Measurements from ENCODE around the gene SLC38A11. TPM values are rescaled to one million over a fixed set of nuclear protein-coding genes. Genes with fewer than 3 reads are reported as not detected.
A peak's percentile ranks its signal among the peaks of the same experiment; 100 is the strongest.

The SLC38A11 gene
- total and polyA plus RNA-seq, 2 of the 13 experiments (the other 11 are each of a cell fraction or from before 2014, with no cell fraction given): 14.0 to 14.3 TPM

- TF ChIP-seq SCMH1 (CRISPR knock-in tag; IDR thresholded peaks at IDR 0.05; ENCODE audit: borderline replicate concordance): no peak
- TF ChIP-seq ZNF503 (CRISPR knock-in tag; IDR thresholded peaks at IDR 0.05): peak; percentile 48; the same call in 1 of the 2 replicates
- TF ChIP-seq SP5 (CRISPR knock-in tag; IDR thresholded peaks at IDR 0.05; ENCODE audit: borderline replicate concordance, low read depth): no peak
- TF ChIP-seq ZNF775 (CRISPR knock-in tag; IDR thresholded peaks at IDR 0.05; ENCODE audit: borderline replicate concordance): peak; percentile 50; the same call in 1 of the 2 replicates
- TF ChIP-seq NR2F6 (IDR thresholded peaks at IDR 0.05): no peak; the same call in 1 of the 2 replicates
- TF ChIP-seq NR2F6 (CRISPR knock-in tag; IDR thresholded peaks at IDR 0.05): peak; percentile 17; the same call in 1 of the 2 replicates
- TF ChIP-seq TRIM22 (IDR thresholded peaks at IDR 0.05): no peak
- TF ChIP-seq, protein P1, sequence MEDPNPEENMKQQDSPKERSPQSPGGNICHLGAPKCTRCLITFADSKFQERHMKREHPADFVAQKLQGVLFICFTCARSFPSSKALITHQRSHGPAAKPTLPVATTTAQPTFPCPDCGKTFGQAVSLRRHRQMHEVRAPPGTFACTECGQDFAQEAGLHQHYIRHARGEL (CRISPR knock-in tag; IDR thresholded peaks at IDR 0.05): no peak
- TF ChIP-seq NFIB (CRISPR knock-in tag; IDR thresholded peaks at IDR 0.05; ENCODE audit: borderline replicate concordance): no peak
- no peak for TF ChIP-seq ZNF460 (CRISPR knock-in tag; IDR thresholded peaks at IDR 0.05; ENCODE audit: borderline replicate concordance)
- TF ChIP-seq ZSCAN31 (CRISPR knock-in tag; IDR thresholded peaks at IDR 0.05; ENCODE audit: low read depth): no peak
- TF ChIP-seq ZNF136 (CRISPR knock-in tag; IDR thresholded peaks at IDR 0.05; ENCODE audit: low read depth): peak; percentile 70; the same call in 1 of the 2 replicates
- TF ChIP-seq SMAD3 (CRISPR knock-in tag; IDR thresholded peaks at IDR 0.05): peak; percentile 50; the same call in 1 of the 2 replicates
- TF ChIP-seq, protein P2, sequence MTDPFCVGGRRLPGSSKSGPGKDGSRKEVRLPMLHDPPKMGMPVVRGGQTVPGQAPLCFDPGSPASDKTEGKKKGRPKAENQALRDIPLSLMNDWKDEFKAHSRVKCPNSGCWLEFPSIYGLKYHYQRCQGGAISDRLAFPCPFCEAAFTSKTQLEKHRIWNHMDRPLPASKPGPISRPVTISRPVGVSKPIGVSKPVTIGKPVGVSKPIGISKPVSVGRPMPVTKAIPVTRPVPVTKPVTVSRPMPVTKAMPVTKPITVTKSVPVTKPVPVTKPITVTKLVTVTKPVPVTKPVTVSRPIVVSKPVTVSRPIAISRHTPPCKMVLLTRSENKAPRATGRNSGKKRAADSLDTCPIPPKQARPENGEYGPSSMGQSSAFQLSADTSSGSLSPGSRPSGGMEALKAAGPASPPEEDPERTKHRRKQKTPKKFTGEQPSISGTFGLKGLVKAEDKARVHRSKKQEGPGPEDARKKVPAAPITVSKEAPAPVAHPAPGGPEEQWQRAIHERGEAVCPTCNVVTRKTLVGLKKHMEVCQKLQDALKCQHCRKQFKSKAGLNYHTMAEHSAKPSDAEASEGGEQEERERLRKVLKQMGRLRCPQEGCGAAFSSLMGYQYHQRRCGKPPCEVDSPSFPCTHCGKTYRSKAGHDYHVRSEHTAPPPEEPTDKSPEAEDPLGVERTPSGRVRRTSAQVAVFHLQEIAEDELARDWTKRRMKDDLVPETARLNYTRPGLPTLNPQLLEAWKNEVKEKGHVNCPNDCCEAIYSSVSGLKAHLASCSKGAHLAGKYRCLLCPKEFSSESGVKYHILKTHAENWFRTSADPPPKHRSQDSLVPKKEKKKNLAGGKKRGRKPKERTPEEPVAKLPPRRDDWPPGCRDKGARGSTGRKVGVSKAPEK (CRISPR knock-in tag; IDR thresholded peaks at IDR 0.05; ENCODE audit: borderline replicate concordance): no peak
- TF ChIP-seq KLF11 (CRISPR knock-in tag; IDR thresholded peaks at IDR 0.05): no peak
- TF ChIP-seq ZNF563 (CRISPR knock-in tag; IDR thresholded peaks at IDR 0.05): no peak
- no peak for TF ChIP-seq WIZ (CRISPR knock-in tag; IDR thresholded peaks at IDR 0.05)
- TF ChIP-seq MIXL1 (CRISPR knock-in tag; IDR thresholded peaks at IDR 0.05): peak; percentile 63; the same call in 1 of the 2 replicates
- TF ChIP-seq ZNF331 (CRISPR knock-in tag; IDR thresholded peaks at IDR 0.05): peak; percentile 38; the same call in 1 of the 2 replicates
- no peak for TF ChIP-seq CEBPG (CRISPR knock-in tag; IDR thresholded peaks at IDR 0.05)
- TF ChIP-seq XBP1 (CRISPR knock-in tag; IDR thresholded peaks at IDR 0.05): no peak
- TF ChIP-seq, protein P3, sequence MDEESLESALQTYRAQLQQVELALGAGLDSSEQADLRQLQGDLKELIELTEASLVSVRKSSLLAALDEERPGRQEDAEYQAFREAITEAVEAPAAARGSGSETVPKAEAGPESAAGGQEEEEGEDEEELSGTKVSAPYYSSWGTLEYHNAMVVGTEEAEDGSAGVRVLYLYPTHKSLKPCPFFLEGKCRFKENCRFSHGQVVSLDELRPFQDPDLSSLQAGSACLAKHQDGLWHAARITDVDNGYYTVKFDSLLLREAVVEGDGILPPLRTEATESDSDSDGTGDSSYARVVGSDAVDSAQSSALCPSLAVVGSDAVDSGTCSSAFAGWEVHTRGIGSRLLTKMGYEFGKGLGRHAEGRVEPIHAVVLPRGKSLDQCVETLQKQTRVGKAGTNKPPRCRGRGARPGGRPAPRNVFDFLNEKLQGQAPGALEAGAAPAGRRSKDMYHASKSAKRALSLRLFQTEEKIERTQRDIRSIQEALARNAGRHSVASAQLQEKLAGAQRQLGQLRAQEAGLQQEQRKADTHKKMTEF (CRISPR knock-in tag; IDR thresholded peaks at IDR 0.05): peak; percentile 36; the same call in 1 of the 2 replicates
- TF ChIP-seq HNF4G (IDR thresholded peaks at IDR 0.05; ENCODE audit: borderline replicate concordance, low read depth, low read length): peak; percentile 79
- TF ChIP-seq HNF4G (CRISPR knock-in tag; IDR thresholded peaks at IDR 0.05; ENCODE audit: borderline replicate concordance, low read depth): peak; percentile 65; the same call in 1 of the 2 replicates
- TF ChIP-seq ZNF484 (CRISPR knock-in tag; IDR thresholded peaks at IDR 0.05; ENCODE audit: borderline replicate concordance, low read depth): no peak
Observed at GRCh38 chr2:164937864-164938401, 17.4 kb downstream of the SLC38A11 start (continued).

All from HepG2 (cell line).